Central memory CD4-positive, alpha-beta T cell (primary cell): ENCODE results near the gene TTC39A.
"Not testable (repeated sequence)": the region's sequence is repeated elsewhere in the genome, so short reads cannot be mapped to it uniquely, and the experiment has no call there.

ENCODE experiments used
- DNase-seq: peaks from one replicate; pipeline ENCODE4 v3.0.0; 2022

The TTC39A gene

GRCh38 chr1:51336004-51336403, 5.6 kb upstream of the TTC39A start:
- DNase-seq = no peak

- no peak for DNase-seq
Measured at GRCh38 chr1:51331206-51332100, 1.1 kb upstream of the TTC39A start.

- DNase-seq = no peak
Measured at GRCh38 chr1:51329443-51330325, 678 bp downstream of the TTC39A start.

- no peak for DNase-seq
Measured at GRCh38 chr1:51328926-51329325, 1.4 kb downstream of the TTC39A start.

GRCh38 chr1:51328279-51328678, 2.1 kb downstream of the TTC39A start:
- DNase-seq = no peak

GRCh38 chr1:51327386-51327785, 3.0 kb downstream of the TTC39A start:
- no peak for DNase-seq

GRCh38 chr1:51326839-51327238, 3.5 kb downstream of the TTC39A start:
- DNase-seq = no peak

GRCh38 chr1:51325878-51326755, 4.2 kb downstream of the TTC39A start:
- no peak for DNase-seq

- DNase-seq = no peak
Measured at GRCh38 chr1:51325391-51325790, 5.0 kb downstream of the TTC39A start.

GRCh38 chr1:51325011-51325385, 5.4 kb downstream of the TTC39A start:
- DNase-seq = not testable (repeated sequence)

GRCh38 chr1:51324251-51325010, 5.9 kb downstream of the TTC39A start:
- no peak for DNase-seq

GRCh38 chr1:51323778-51324177, 6.6 kb downstream of the TTC39A start:
- no peak for DNase-seq

GRCh38 chr1:51322417-51323101, 7.8 kb downstream of the TTC39A start:
- no peak for DNase-seq

- no peak for DNase-seq
Measured at GRCh38 chr1:51321924-51322280, 8.5 kb downstream of the TTC39A start.

GRCh38 chr1:51320967-51321923, 9.1 kb downstream of the TTC39A start:
- DNase-seq = no peak

GRCh38 chr1:51317798-51318197, 12.6 kb downstream of the TTC39A start:
- no peak for DNase-seq

- DNase-seq = no peak
Measured at GRCh38 chr1:51316846-51317120, 13.6 kb downstream of the TTC39A start.

- no peak for DNase-seq
Measured at GRCh38 chr1:51316113-51316845, 14.1 kb downstream of the TTC39A start.

- no peak for DNase-seq
Measured at GRCh38 chr1:51314974-51315373, 15.4 kb downstream of the TTC39A start.
